ENCODE measurements around the gene SLC35E1.

GRCh38 chr19:16566161-16566560, 6.1 kb downstream of the SLC35E1 start:
- no peak for TF ChIP-seq CTCF (IDR thresholded peaks at IDR 0.05)
- no peak for TF ChIP-seq POLR2A (IDR thresholded peaks at IDR 0.05)
